Measurements from ENCODE around the gene MSMP. TPM values are rescaled to one million over a fixed set of nuclear protein-coding genes. Genes with fewer than 3 reads are reported as not detected.

Gene MSMP
- total RNA-seq, 6 donors from 2014 or later, result 1.1 to 2.8 TPM; not detected in 4

- DNase-seq (no peak), ATAC-seq (ENCODE audit: low FRiP score in 2 of 2) (no peak)
- H3K36me3 ChIP-seq, result peaks cover 85 to 98% (median 96%) of the 10 kb centered on the region in 4 donors
- no peak overlapping the region for H3K4me3 ChIP-seq
- H3K27ac ChIP-seq, result no peak overlapping the region
- TF ChIP-seq POLR2AphosphoS5 (IDR thresholded peaks at IDR 0.05) (no peak), CTCF (IDR thresholded peaks at IDR 0.05) (no peak), EP300 (IDR thresholded peaks at IDR 0.05) (no peak), POLR2A (IDR thresholded peaks at IDR 0.05) (no peak)
- WGBS, 2 donors, result 89 to 93% methylated on average over 3 of the region's 3 CpGs
- no peaks in the 10 kb centered on the region for H3K4me1 ChIP-seq
- H3K9me3 ChIP-seq, result no peaks in the 10 kb centered on the region
- H3K27me3 ChIP-seq, result no peaks in the 10 kb centered on the region
Observed at GRCh38 chr9:35713578-35713977, 40.5 kb downstream of the MSMP start.

GRCh38 chr9:35712762-35713400, 41.2 kb downstream of the MSMP start:
- Histone ChIP-seq H3K9me3 (no peaks in the 10 kb centered on the region), H3K4me3 (no peak overlapping the region), H3K4me1 (no peaks in the 10 kb centered on the region), H3K36me3 (peaks cover 82 to 98% (median 96%) of the 10 kb centered on the region in 4 donors), H3K27me3 (no peaks in the 10 kb centered on the region), H3K27ac (no peak overlapping the region)
- no peak for ATAC-seq (ENCODE audit: low FRiP score in 2 of 2)
- 89 to 94% methylated on average over 10 to 11 of the region's 11 CpGs for WGBS, 2 donors
- DNase-seq, result peak in 1 of 2 donors; percentile 50
- TF ChIP-seq EP300 (IDR thresholded peaks at IDR 0.05), result no peak
- TF ChIP-seq POLR2A (IDR thresholded peaks at IDR 0.05), result no peak
- TF ChIP-seq POLR2AphosphoS5 (IDR thresholded peaks at IDR 0.05), result no peak
- TF ChIP-seq CTCF (IDR thresholded peaks at IDR 0.05), result no peak

- Histone ChIP-seq H3K4me3 (no peak overlapping the region), H3K27ac (no peak overlapping the region), H3K27me3 (no peaks in the 10 kb centered on the region), H3K4me1 (no peaks in the 10 kb centered on the region), H3K36me3 (peaks cover 82 to 98% (median 96%) of the 10 kb centered on the region in 4 donors), H3K9me3 (no peaks in the 10 kb centered on the region)
- DNase-seq (no peak), ATAC-seq (ENCODE audit: low FRiP score in 2 of 2) (no peak)
- 92 to 95% methylated on average over 20 to 21 of the region's 21 CpGs for WGBS, 2 donors
- TF ChIP-seq CTCF (IDR thresholded peaks at IDR 0.05) (no peak), EP300 (IDR thresholded peaks at IDR 0.05) (no peak), POLR2AphosphoS5 (IDR thresholded peaks at IDR 0.05) (no peak), POLR2A (IDR thresholded peaks at IDR 0.05) (no peak)
Observed at GRCh38 chr9:35711501-35712428, 42.3 kb downstream of the MSMP start.

- H3K4me1 ChIP-seq, result no peaks in the 10 kb centered on the region
- H3K36me3 ChIP-seq, result peaks cover 82 to 98% (median 96%) of the 10 kb centered on the region in 4 donors
- ATAC-seq (ENCODE audit: low FRiP score in 2 of 2) (no peak), DNase-seq (no peak)
- H3K4me3 ChIP-seq, result no peak overlapping the region
- WGBS, 2 donors, result 88 to 95% methylated on average over 3 to 7 of the region's 7 CpGs
- no peak for TF ChIP-seq CTCF (IDR thresholded peaks at IDR 0.05)
- TF ChIP-seq EP300 (IDR thresholded peaks at IDR 0.05), result no peak
- TF ChIP-seq POLR2A (IDR thresholded peaks at IDR 0.05), result no peak
- TF ChIP-seq POLR2AphosphoS5 (IDR thresholded peaks at IDR 0.05), result no peak
- H3K27me3 ChIP-seq, result no peaks in the 10 kb centered on the region
- no peak overlapping the region for H3K27ac ChIP-seq
- no peaks in the 10 kb centered on the region for H3K9me3 ChIP-seq
Observed at GRCh38 chr9:35710818-35711500, 43.1 kb downstream of the MSMP start.
